HCT116 (cell line): ENCODE data around the gene SH2D7. TPM values are rescaled to one million over a fixed set of nuclear protein-coding genes. Genes with fewer than 3 reads are reported as not detected.

Source experiments
- ATAC-seq: fragments of 200-7000 bp; cut with Tn5 transposase; 2 replicates; pipeline ENCODE4 v1.9.1; 2020; ENCODE audit warnings: mild to moderate bottlenecking, moderate library complexity
- BruUV-seq: library from RNA; stranded (reverse); fragments of 400-500 nt; replicated peaks from 2 replicates; lab custom pipeline; 2021; lab: Mats Ljungman, UMichigan
- CTCF ChIA-PET: fragments of 300-600 bp; sonication (Branson Sonifier 250); formaldehyde crosslinking; loops from one replicate; lab custom pipeline; 2021; ENCODE audit warnings: antibody characterized with exemption; lab: Charles Lee
- POLR2A ChIA-PET: fragments of 300-600, 350-600 bp; sonication (Branson Sonifier 250); formaldehyde crosslinking; loops from one replicate; lab custom pipeline; 2021; ENCODE audit warnings: antibody characterized with exemption; lab: Charles Lee
- RAD21 ChIA-PET, 2 experiments: fragments of 300-600 bp; sonication (Branson Sonifier 250); formaldehyde crosslinking; loops; one replicate each; lab custom pipeline; 2023; ENCODE audit warnings: low total read pairs in 2 of 2; ENCODE audit not compliant: uncharacterized antibody in 2 of 2, unreplicated experiment in 2 of 2, low non-redundant PET in 1 of 2; lab: Charles Lee
- DNase-seq: peaks from one replicate; pipeline ENCODE4 v3.0.0-alpha.2; 2010; ENCODE audit warnings: low read depth, low spot score
- H2AFZ ChIP-seq: fragments of 200-600 bp; shearing (Covaris generic), sonication (generic); 2 replicates; pipeline ENCODE4 v1.6.1; 2017; ENCODE audit warnings: low read depth, mixed run types, mixed read lengths, antibody characterized with exemption, low read length; ENCODE audit not compliant: poor library complexity, severe bottlenecking
- H3K27ac ChIP-seq: 2 replicates; pipeline ENCODE4 v1.5.1; 2012; ENCODE audit warnings: low read depth, low read length
- H3K27me3 ChIP-seq: fragments of 200-600 bp; sonication (generic); 2 replicates; pipeline ENCODE4 v1.6.1; 2016; ENCODE audit warnings: mixed run types, low read length, mixed read lengths; ENCODE audit not compliant: insufficient read depth
- H3K36me3 ChIP-seq, 2 experiments: fragments of 200-500 bp in 1 of 2; fragments of 200-600 bp in 1 of 2; sonication (Bioruptor generic) in 1 of 2; sonication (generic) in 1 of 2; 2 replicates each; pipeline versions ENCODE4 v1.5.1 to v1.6.1; 2014 to 2016; ENCODE audit warnings: low read length in 2 of 2, inconsistent platforms in 1 of 2, mixed read lengths in 1 of 2, mixed run types in 1 of 2; ENCODE audit not compliant: insufficient read depth in 2 of 2, control insufficient read depth in 1 of 2
- H3K4me1 ChIP-seq, 2 experiments: fragments of 200-600 bp in 1 of 2; sonication (generic) in 1 of 2; 2 replicates each; pipeline versions ENCODE4 v1.5.1 to v1.6.1; 2012 to 2017; ENCODE audit warnings: low read length in 2 of 2, inconsistent platforms in 1 of 2, mild to moderate bottlenecking in 1 of 2, mixed read lengths in 1 of 2, mixed run types in 1 of 2, moderate library complexity in 1 of 2; ENCODE audit not compliant: insufficient read depth in 2 of 2, control insufficient read depth in 1 of 2
- H3K4me2 ChIP-seq: fragments of 200-600 bp; sonication (generic); 2 replicates; pipeline ENCODE4 v1.6.1; 2017; ENCODE audit warnings: mixed run types, low read length, mixed read lengths
- H3K4me3 ChIP-seq, 2 experiments: fragments of 200-600 bp in 1 of 2; sonication (generic) in 1 of 2; replicated peaks in 1 of 2; 2 replicates each; pipeline ENCODE4 v1.5.1; 2011 to 2016; ENCODE audit warnings: low read length in 2 of 2, control low read depth in 1 of 2, low read depth in 1 of 2, mild to moderate bottlenecking in 1 of 2, mixed read lengths in 1 of 2, mixed run types in 1 of 2
- H3K79me2 ChIP-seq: fragments of 200-600 bp; sonication (generic); 2 replicates; pipeline ENCODE4 v1.6.1; 2017; ENCODE audit warnings: mild to moderate bottlenecking, mixed run types, low read length, moderate library complexity, mixed read lengths; ENCODE audit not compliant: insufficient read depth
- H3K9ac ChIP-seq: fragments of 200-600 bp; sonication (generic); 2 replicates; pipeline ENCODE4 v1.6.1; 2016; ENCODE audit warnings: low read length, mixed read lengths
- H3K9me2 ChIP-seq: fragments of 200-600 bp; sonication (generic), shearing (Covaris generic); 2 replicates; pipeline ENCODE4 v1.6.1; 2017; ENCODE audit warnings: mixed run types, mild to moderate bottlenecking, moderate library complexity; ENCODE audit not compliant: insufficient read depth
- H3K9me3 ChIP-seq, 2 experiments: fragments of 200-500 bp in 1 of 2; fragments of 200-600 bp in 1 of 2; sonication (Bioruptor generic) in 1 of 2; sonication (generic) in 1 of 2; 2 replicates each; pipeline ENCODE4 v1.6.1; 2014 to 2017; ENCODE audit warnings: low read length in 2 of 2, mixed read lengths in 2 of 2, inconsistent platforms in 1 of 2, low read depth in 1 of 2, mild to moderate bottlenecking in 1 of 2, mixed run types in 1 of 2, moderate library complexity in 1 of 2; ENCODE audit not compliant: control insufficient read depth in 1 of 2, insufficient read depth in 1 of 2
- H4K20me1 ChIP-seq: fragments of 200-600 bp; sonication (generic), shearing (Covaris generic); 2 replicates; pipeline ENCODE4 v1.6.1; 2017; ENCODE audit warnings: mixed run types, mild to moderate bottlenecking, moderate library complexity; ENCODE audit not compliant: insufficient read depth
- EGR1 ChIP-seq: IDR thresholded peaks from 2 replicates; pipeline ENCODE4 v1.6.1; 2012; ENCODE audit warnings: low read depth
- ELF1 ChIP-seq: IDR thresholded peaks from 2 replicates; pipeline ENCODE4 v1.6.1; 2012; ENCODE audit warnings: low read depth, borderline replicate concordance
- EZH2phosphoT487 ChIP-seq: fragments of 200-600 bp; IDR thresholded peaks from 2 replicates; pipeline ENCODE4 v1.6.1; 2018; ENCODE audit warnings: antibody characterized with exemption, borderline replicate concordance
- FOSL1 ChIP-seq: IDR thresholded peaks from 2 replicates; pipeline ENCODE4 v1.6.1; 2012; ENCODE audit warnings: low read depth
- MAX ChIP-seq: IDR thresholded peaks from 2 replicates; pipeline ENCODE4 v1.6.1; 2012
- POLR2A ChIP-seq: IDR thresholded peaks from 2 replicates; pipeline ENCODE4 v1.7.0; 2011; ENCODE audit warnings: borderline replicate concordance; ENCODE audit not compliant: insufficient read depth, insufficient read length; ENCODE audit errors: extremely low read depth
- POLR2AphosphoS5 ChIP-seq: IDR thresholded peaks from 2 replicates; pipeline ENCODE4 v1.6.1; 2011; ENCODE audit warnings: mild to moderate bottlenecking, low read depth, low read length, moderate library complexity
- RAD21 ChIP-seq: IDR thresholded peaks from 2 replicates; pipeline ENCODE4 v1.6.1; 2012; ENCODE audit warnings: low read depth, mild to moderate bottlenecking
- REST ChIP-seq: IDR thresholded peaks from 2 replicates; pipeline ENCODE4 v1.6.1; 2012; ENCODE audit warnings: low read depth
- SP1 ChIP-seq: IDR thresholded peaks from 2 replicates; pipeline ENCODE4 v1.6.1; 2012; ENCODE audit warnings: low read depth
- SRF ChIP-seq: IDR thresholded peaks from 2 replicates; pipeline ENCODE4 v1.6.1; 2012; ENCODE audit warnings: low read depth
- YY1 ChIP-seq: IDR thresholded peaks from 2 replicates; pipeline ENCODE4 v1.6.1; 2011; ENCODE audit warnings: low read length, low read depth, moderate library complexity, mild to moderate bottlenecking; ENCODE audit not compliant: insufficient replicate concordance; ENCODE audit errors: extremely low read depth
- ZBTB33 ChIP-seq: IDR thresholded peaks from 2 replicates; pipeline ENCODE4 v1.6.1; 2011; ENCODE audit warnings: mild to moderate bottlenecking, low read length, moderate library complexity; ENCODE audit not compliant: insufficient replicate concordance; ENCODE audit errors: extremely low read depth
- intact Hi-C: fragments of 100-400 bp; cut with micrococcal nuclease; formaldehyde crosslinking; loops from 2 replicates; pipeline ENCODE4 v1.10.0; 2022
- total RNA-seq: library from RNA; stranded (reverse); gene quantifications from one replicate; pipeline ENCODE4 v1.2.1, GENCODE V29; 2021; ENCODE audit not compliant: unreplicated experiment

Gene SH2D7
- total RNA-seq, 1 experiment from 2014 or later, result not detected

GRCh38 chr15:78082743-78083110, 9.6 kb upstream of the SH2D7 start:
- ChIA-PET POLR2A (no interaction called here), RAD21 (no interaction called here), CTCF (no interaction called here)
- no peaks in the 10 kb centered on the region for H3K9me2 ChIP-seq
- no peaks in the 10 kb centered on the region for H4K20me1 ChIP-seq
- TF ChIP-seq EZH2phosphoT487 (no peak), POLR2AphosphoS5 (no peak), REST (no peak), SP1 (no peak), ELF1 (no peak), YY1 (no peak), POLR2A (no peak), EGR1 (no peak), FOSL1 (no peak), SRF (no peak), MAX (no peak), ZBTB33 (no peak), RAD21 (no peak)
- intact Hi-C loops, result no loop called here
- H3K9ac ChIP-seq, result no peak overlapping the region
- H2AFZ ChIP-seq, result no peak overlapping the region
- no peaks in the 10 kb centered on the region for H3K36me3 ChIP-seq
- H3K9me3 ChIP-seq, result no peaks in the 10 kb centered on the region
- no peak overlapping the region for H3K4me3 ChIP-seq
- peaks cover 0 to 2% of the 10 kb centered on the region in 2 experiments; a peak in 1 of 4 replicates for H3K4me1 ChIP-seq
- H3K27ac ChIP-seq, result no peak overlapping the region
- no peak overlapping the region for H3K4me2 ChIP-seq
- no peaks in the 10 kb centered on the region for H3K79me2 ChIP-seq
- H3K27me3 ChIP-seq, result no peaks in the 10 kb centered on the region
- ATAC-seq (no peak), DNase-seq (no peak)
- no TSS peak for BruUV-seq
